Transverse colon (tissue), 3 donors: Measurements from ENCODE around the gene SPSB3.

Source experiments
- POLR2A ChIP-seq: fragments of 450-650 bp; IDR thresholded peaks from one replicate; pipeline ENCODE4 v1.6.1; 2016; ENCODE audit warnings: antibody characterized with exemption, mild to moderate bottlenecking, moderate library complexity
- TF ChIP-seq, protein P1 (sequence below), 5 experiments: fragments of 200-600 bp in 3 of 5; fragments of 450-650 bp in 2 of 5; sonication (generic) in 3 of 5; IDR thresholded peaks; 1 replicate in 2 of 5; 2 replicates in 3 of 5; pipeline ENCODE4 v1.5.1; 2016 to 2017; ENCODE audit warnings: antibody characterized with exemption in 5 of 5, inconsistent platforms in 3 of 5, mild to moderate bottlenecking in 2 of 5, moderate library complexity in 1 of 5

DNA sequence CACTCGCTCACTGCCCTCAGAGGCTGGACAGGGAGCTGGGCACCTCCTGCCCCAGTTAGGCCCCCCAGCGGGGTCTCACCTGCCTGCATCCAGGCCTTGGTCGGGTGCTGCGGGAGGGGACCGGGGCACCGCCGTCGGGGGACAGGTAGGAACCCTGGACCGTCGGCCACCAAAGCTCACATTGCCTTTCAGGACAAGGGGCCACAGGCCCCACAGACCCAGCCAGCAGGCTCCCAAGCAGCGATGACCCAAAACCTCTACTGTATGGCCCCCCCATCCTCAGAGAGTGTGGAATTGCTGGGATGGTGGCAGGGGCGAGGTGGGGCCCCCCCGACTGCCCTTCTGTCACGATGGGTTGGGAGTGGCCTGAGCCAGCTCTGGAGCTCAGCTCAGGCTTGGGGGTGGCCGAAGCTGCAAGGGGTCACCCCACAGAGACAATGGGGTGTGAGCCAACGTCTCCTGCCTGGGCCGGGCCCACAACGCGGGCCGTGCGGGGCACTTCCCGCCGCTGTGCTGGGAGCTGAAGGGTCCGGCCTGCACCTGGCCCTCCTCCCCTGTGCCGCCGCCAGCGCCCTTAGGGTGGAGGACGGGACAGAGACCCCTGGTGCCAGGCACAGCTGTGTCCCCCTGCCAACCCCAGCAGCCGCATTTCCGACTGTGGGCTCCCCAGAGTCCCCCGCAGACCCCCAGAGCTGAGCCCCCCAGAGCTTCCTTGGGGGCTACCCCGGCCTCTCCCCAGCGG is 10.6 kb upstream of the SPSB3 start:
- no peak for TF ChIP-seq POLR2A
- TF ChIP-seq, protein P1, sequence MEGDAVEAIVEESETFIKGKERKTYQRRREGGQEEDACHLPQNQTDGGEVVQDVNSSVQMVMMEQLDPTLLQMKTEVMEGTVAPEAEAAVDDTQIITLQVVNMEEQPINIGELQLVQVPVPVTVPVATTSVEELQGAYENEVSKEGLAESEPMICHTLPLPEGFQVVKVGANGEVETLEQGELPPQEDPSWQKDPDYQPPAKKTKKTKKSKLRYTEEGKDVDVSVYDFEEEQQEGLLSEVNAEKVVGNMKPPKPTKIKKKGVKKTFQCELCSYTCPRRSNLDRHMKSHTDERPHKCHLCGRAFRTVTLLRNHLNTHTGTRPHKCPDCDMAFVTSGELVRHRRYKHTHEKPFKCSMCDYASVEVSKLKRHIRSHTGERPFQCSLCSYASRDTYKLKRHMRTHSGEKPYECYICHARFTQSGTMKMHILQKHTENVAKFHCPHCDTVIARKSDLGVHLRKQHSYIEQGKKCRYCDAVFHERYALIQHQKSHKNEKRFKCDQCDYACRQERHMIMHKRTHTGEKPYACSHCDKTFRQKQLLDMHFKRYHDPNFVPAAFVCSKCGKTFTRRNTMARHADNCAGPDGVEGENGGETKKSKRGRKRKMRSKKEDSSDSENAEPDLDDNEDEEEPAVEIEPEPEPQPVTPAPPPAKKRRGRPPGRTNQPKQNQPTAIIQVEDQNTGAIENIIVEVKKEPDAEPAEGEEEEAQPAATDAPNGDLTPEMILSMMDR (IDR thresholded peaks at IDR 0.05): no peak
